Mucosa of descending colon (tissue), 3 donors: ENCODE results near the gene MYO18A. TPM values are rescaled to one million over a fixed set of nuclear protein-coding genes. Genes with fewer than 3 reads are reported as not detected.

ENCODE experiments used
- ATAC-seq: fragments of 200-7000 bp; cut with Tn5 transposase; one replicate; pipeline ENCODE4 v1.9.1; 2020; ENCODE audit warnings: mild to moderate bottlenecking, moderate library complexity
- DNase-seq, 3 donors: peaks; one replicate each; pipeline ENCODE4 v3.0.0-alpha.2; 2020
- H3K36me3 ChIP-seq: fragments of 200-600 bp; one replicate; pipeline ENCODE4 v1.8.0; 2021; ENCODE audit warnings: low read depth, mild to moderate bottlenecking
- H3K4me1 ChIP-seq: fragments of 200-600 bp; one replicate; pipeline ENCODE4 v1.8.0; 2021; ENCODE audit warnings: low read depth, mild to moderate bottlenecking
- H3K4me3 ChIP-seq: fragments of 200-600 bp; one replicate; pipeline ENCODE4 v1.8.0; 2021; ENCODE audit warnings: mild to moderate bottlenecking
- H3K9me3 ChIP-seq: fragments of 200-600 bp; one replicate; pipeline ENCODE4 v1.8.0; 2021; ENCODE audit warnings: mild to moderate bottlenecking
- CTCF ChIP-seq: fragments of 200-600 bp; IDR thresholded peaks from one replicate; pipeline ENCODE4 v1.8.0; 2022; ENCODE audit warnings: antibody characterized with exemption, mild to moderate bottlenecking
- intact Hi-C, 2 donors: fragments of 100-400 bp; cut with DNase I in 1 of 2; cut with micrococcal nuclease in 1 of 2; formaldehyde crosslinking; loops; one replicate each; pipeline versions ENCODE4 v1.11.0 to v1.11.1; 2022; cut with DNase I, micrococcal nuclease
- total RNA-seq, 3 donors: library from RNA; stranded (reverse); fragmentation: NEBNext Ultra II Directional in 2 of 3; extraction: Animal tissue kit (Norgen Biotek cat#: 25700) in 2 of 3; gene quantifications; one replicate each; pipeline versions ENCODE4 v1.2.1 to v1.2.4, GENCODE V29; 2021 to 2023
- donor health status: DM: no; HTN: no; CAD: no; lungs with moderate emphysema.
- donor health status: DM: no; HTN: no; CAD: no.
- donor health status: DM: no; HTN: yes; CAD: no.

Gene MYO18A
- total RNA-seq, 3 donors from 2014 or later, result 84.9 to 111 (median 93.3) TPM

- no peak for ATAC-seq
- Histone ChIP-seq H3K4me1 (no peaks in the 10 kb centered on the region), H3K36me3 (no peaks in the 10 kb centered on the region), H3K9me3 (peaks cover 11% of the 10 kb centered on the region), H3K4me3 (no peak overlapping the region)
- intact Hi-C loops, result no loop called here
- TF ChIP-seq CTCF, result no peak
- DNase-seq, result no peak
Observed at GRCh38 chr17:29036584-29036983, 143.6 kb downstream of the MYO18A start.

- peaks cover 11% of the 10 kb centered on the region for H3K9me3 ChIP-seq
- H3K4me1 ChIP-seq, result no peaks in the 10 kb centered on the region
- TF ChIP-seq CTCF, result no peak
- no peak overlapping the region for H3K4me3 ChIP-seq
- DNase-seq (no peak), ATAC-seq (no peak)
- H3K36me3 ChIP-seq, result no peaks in the 10 kb centered on the region
- intact Hi-C loops, result no loop called here
Observed at GRCh38 chr17:29034510-29034909, 145.7 kb downstream of the MYO18A start.

GRCh38 chr17:29032857-29033197 is 147.4 kb downstream of the MYO18A start:
- Histone ChIP-seq H3K36me3 (no peaks in the 10 kb centered on the region), H3K9me3 (peaks cover 11% of the 10 kb centered on the region), H3K4me3 (no peak overlapping the region), H3K4me1 (no peaks in the 10 kb centered on the region)
- no peak for DNase-seq
- TF ChIP-seq CTCF, result no peak
- intact Hi-C loops, result no loop called here
- no peak for ATAC-seq

GRCh38 chr17:29032013-29032856 is 148.0 kb downstream of the MYO18A start:
- DNase-seq, result no peak
- no peak for TF ChIP-seq CTCF
- no peak for ATAC-seq
- intact Hi-C loops, result no loop called here
- Histone ChIP-seq H3K4me1 (no peaks in the 10 kb centered on the region), H3K4me3 (no peak overlapping the region), H3K36me3 (no peaks in the 10 kb centered on the region), H3K9me3 (peaks cover 11% of the 10 kb centered on the region)

GRCh38 chr17:29031488-29031887 is 148.7 kb downstream of the MYO18A start:
- no peaks in the 10 kb centered on the region for H3K4me1 ChIP-seq
- no peak overlapping the region for H3K4me3 ChIP-seq
- no peaks in the 10 kb centered on the region for H3K36me3 ChIP-seq
- TF ChIP-seq CTCF, result no peak
- intact Hi-C loops, result no loop called here
- ATAC-seq, result no peak
- no peak for DNase-seq
- H3K9me3 ChIP-seq, result peaks cover 11% of the 10 kb centered on the region
